ENCODE measurements around the gene PLK1.

PLK1 gene

GRCh38 chr16:23694644-23695373 is 16.1 kb downstream of the PLK1 start:
- peak overlapping the region; percentile 73 for H3K27ac ChIP-seq (replicated peaks; ENCODE audit: low read length)
- H4K8ac ChIP-seq (ENCODE audit: low read depth, low read length) = no peak overlapping the region
- no peak overlapping the region for H3K14ac ChIP-seq (ENCODE audit: low read length)
- no peak overlapping the region for H3K4ac ChIP-seq (ENCODE audit: low read length)
- peak overlapping the region; percentile 62 for H3K4me2 ChIP-seq (ENCODE audit: insufficient read depth, low read length, poor library complexity, severe bottlenecking)
- H2BK120ac ChIP-seq (ENCODE audit: low read depth, low read length) = peak overlapping the region; percentile 10
- peaks cover 13 to 27% of the 10 kb centered on the region in 2 donors for H3K36me3 ChIP-seq (replicated peaks in 1 of 2; ENCODE audit: control insufficient read depth in 2 of 2, insufficient read depth in 2 of 2, low read length in 2 of 2)
- peak overlapping the region; percentile 49 to 59 for H3K4me3 ChIP-seq (ENCODE audit: low read length in 2 of 2)
- H3K9me3 ChIP-seq (replicated peaks in 1 of 2; ENCODE audit: control insufficient read depth in 2 of 2, insufficient read depth in 1 of 2, low read depth in 1 of 2, low read length in 2 of 2) = no peaks in the 10 kb centered on the region
- H4K91ac ChIP-seq (ENCODE audit: low read depth, low read length, poor library complexity) = no peak overlapping the region
- DNase-seq (ENCODE audit: low spot score) = peak; percentile 58
- peak overlapping the region; percentile 82 for H3K9ac ChIP-seq (ENCODE audit: low read depth, low read length, poor library complexity)
- no peak overlapping the region for H2BK12ac ChIP-seq (ENCODE audit: low read length)
- H2AK5ac ChIP-seq (ENCODE audit: low read depth, low read length) = no peak overlapping the region
- H2AFZ ChIP-seq (ENCODE audit: low read length) = peak overlapping the region; percentile 99
- H2BK5ac ChIP-seq (ENCODE audit: low read length) = no peak overlapping the region
- no peaks in the 10 kb centered on the region for H3K27me3 ChIP-seq (ENCODE audit: control insufficient read depth in 3 of 3, insufficient read depth in 3 of 3, low read depth in 1 of 3, low read length in 3 of 3)
- no peaks in the 10 kb centered on the region for H3K79me1 ChIP-seq (ENCODE audit: low read depth, low read length)
- H2BK15ac ChIP-seq (ENCODE audit: low read length) = no peak overlapping the region
- peaks cover 4 to 10% of the 10 kb centered on the region in 2 donors for H3K4me1 ChIP-seq (ENCODE audit: control insufficient read depth in 2 of 2, insufficient read depth in 1 of 2, low read depth in 1 of 2, low read length in 2 of 2)
- WGBS, 2 donors (ENCODE audit: extremely low coverage in 2 of 2, insufficient read length in 2 of 2, insufficient replicate concordance in 1 of 2) = no CpG with 5 or more reads among the region's 32 CpGs
- H3K18ac ChIP-seq (ENCODE audit: low read length) = peak overlapping the region; percentile 94
- H3K23ac ChIP-seq (ENCODE audit: low read depth, low read length, poor library complexity) = peak overlapping the region; percentile 65

- peak overlapping the region; percentile 31 for H3K23ac ChIP-seq (ENCODE audit: low read depth, low read length, poor library complexity)
- no peak overlapping the region for H3K4me3 ChIP-seq (ENCODE audit: low read length in 2 of 2)
- DNase-seq (ENCODE audit: low spot score) = no peak
- H2BK5ac ChIP-seq (ENCODE audit: low read length) = no peak overlapping the region
- H3K4me1 ChIP-seq (ENCODE audit: control insufficient read depth in 2 of 2, insufficient read depth in 1 of 2, low read depth in 1 of 2, low read length in 2 of 2) = peaks cover 4 to 14% of the 10 kb centered on the region in 2 donors
- peaks cover 6 to 18% of the 10 kb centered on the region in 2 donors for H3K36me3 ChIP-seq (replicated peaks in 1 of 2; ENCODE audit: control insufficient read depth in 2 of 2, insufficient read depth in 2 of 2, low read length in 2 of 2)
- H2AFZ ChIP-seq (ENCODE audit: low read length) = no peak overlapping the region
- no peak overlapping the region for H4K91ac ChIP-seq (ENCODE audit: low read depth, low read length, poor library complexity)
- no peak overlapping the region for H4K8ac ChIP-seq (ENCODE audit: low read depth, low read length)
- H3K9ac ChIP-seq (ENCODE audit: low read depth, low read length, poor library complexity) = no peak overlapping the region
- no peak overlapping the region for H3K27ac ChIP-seq (replicated peaks; ENCODE audit: low read length)
- no CpG with 5 or more reads among the region's 11 CpGs for WGBS, 2 donors (ENCODE audit: extremely low coverage in 2 of 2, insufficient read length in 2 of 2, insufficient replicate concordance in 1 of 2)
- no peak overlapping the region for H3K4ac ChIP-seq (ENCODE audit: low read length)
- no peak overlapping the region for H3K14ac ChIP-seq (ENCODE audit: low read length)
- no peak overlapping the region for H3K4me2 ChIP-seq (ENCODE audit: insufficient read depth, low read length, poor library complexity, severe bottlenecking)
- H3K27me3 ChIP-seq (ENCODE audit: control insufficient read depth in 3 of 3, insufficient read depth in 3 of 3, low read depth in 1 of 3, low read length in 3 of 3) = no peaks in the 10 kb centered on the region
- peak overlapping the region; percentile 58 for H2BK12ac ChIP-seq (ENCODE audit: low read length)
- peak overlapping the region; percentile 48 for H3K18ac ChIP-seq (ENCODE audit: low read length)
- H2AK5ac ChIP-seq (ENCODE audit: low read depth, low read length) = peak overlapping the region; percentile 99
- no peak overlapping the region for H2BK15ac ChIP-seq (ENCODE audit: low read length)
- no peaks in the 10 kb centered on the region for H3K79me1 ChIP-seq (ENCODE audit: low read depth, low read length)
- no peaks in the 10 kb centered on the region for H3K9me3 ChIP-seq (replicated peaks in 1 of 2; ENCODE audit: control insufficient read depth in 2 of 2, insufficient read depth in 1 of 2, low read depth in 1 of 2, low read length in 2 of 2)
- H2BK120ac ChIP-seq (ENCODE audit: low read depth, low read length) = no peak overlapping the region
These were observed 17.1 kb downstream of the PLK1 start for GRCh38 chr16:23695756-23696155.

GRCh38 chr16:23699100-23699499 is 20.4 kb downstream of the PLK1 start:
- Histone ChIP-seq H2BK15ac (ENCODE audit: low read length) (peak overlapping the region; percentile 51), H3K18ac (ENCODE audit: low read length) (peak overlapping the region; percentile 33)
- no CpG with 5 or more reads among the region's 4 CpGs for whole genome bisulfite sequencing, 2 donors (ENCODE audit: extremely low coverage in 2 of 2, insufficient read length in 2 of 2, insufficient replicate concordance in 1 of 2)

GRCh38 chr16:23700093-23700492 is 21.4 kb downstream of the PLK1 start:
- Histone ChIP-seq H3K36me3 (replicated peaks in 1 of 2; ENCODE audit: control insufficient read depth in 2 of 2, insufficient read depth in 2 of 2, low read length in 2 of 2) (no peaks in the 10 kb centered on the region), H3K23ac (ENCODE audit: low read depth, low read length, poor library complexity) (no peak overlapping the region), H4K91ac (ENCODE audit: low read depth, low read length, poor library complexity) (no peak overlapping the region), H4K8ac (ENCODE audit: low read depth, low read length) (no peak overlapping the region), H3K14ac (ENCODE audit: low read length) (no peak overlapping the region), H2BK12ac (ENCODE audit: low read length) (no peak overlapping the region), H3K4me1 (ENCODE audit: control insufficient read depth in 2 of 2, insufficient read depth in 1 of 2, low read depth in 1 of 2, low read length in 2 of 2) (peaks cover 0 to 6% of the 10 kb centered on the region in 2 donors), H3K4ac (ENCODE audit: low read length) (no peak overlapping the region), H3K27ac (replicated peaks; ENCODE audit: low read length) (no peak overlapping the region), H2BK120ac (ENCODE audit: low read depth, low read length) (no peak overlapping the region), H3K9ac (ENCODE audit: low read depth, low read length, poor library complexity) (no peak overlapping the region), H3K79me1 (ENCODE audit: low read depth, low read length) (no peaks in the 10 kb centered on the region), H2BK5ac (ENCODE audit: low read length) (peak overlapping the region; percentile 93), H2BK15ac (ENCODE audit: low read length) (no peak overlapping the region), H2AK5ac (ENCODE audit: low read depth, low read length) (no peak overlapping the region), H3K18ac (ENCODE audit: low read length) (no peak overlapping the region), H2AFZ (ENCODE audit: low read length) (peak overlapping the region; percentile 43), H3K9me3 (replicated peaks in 1 of 2; ENCODE audit: control insufficient read depth in 2 of 2, insufficient read depth in 1 of 2, low read depth in 1 of 2, low read length in 2 of 2) (no peaks in the 10 kb centered on the region), H3K27me3 (ENCODE audit: control insufficient read depth in 3 of 3, insufficient read depth in 3 of 3, low read depth in 1 of 3, low read length in 3 of 3) (no peaks in the 10 kb centered on the region), H3K4me2 (ENCODE audit: insufficient read depth, low read length, poor library complexity, severe bottlenecking) (no peak overlapping the region), H3K4me3 (ENCODE audit: low read length in 2 of 2) (no peak overlapping the region)
- WGBS, 2 donors (ENCODE audit: extremely low coverage in 2 of 2, insufficient read length in 2 of 2, insufficient replicate concordance in 1 of 2) = no CpG with 5 or more reads among the region's 2 CpGs
- no peak for DNase-seq (ENCODE audit: low spot score)

More at GRCh38 chr16:23699100-23699499, 20.4 kb downstream of the PLK1 start:
- Histone ChIP-seq H3K4me1 (ENCODE audit: control insufficient read depth in 2 of 2, insufficient read depth in 1 of 2, low read depth in 1 of 2, low read length in 2 of 2) (peaks cover 4 to 12% of the 10 kb centered on the region in 2 donors), H3K4ac (ENCODE audit: low read length) (no peak overlapping the region), H2BK120ac (ENCODE audit: low read depth, low read length) (no peak overlapping the region), H3K27me3 (ENCODE audit: control insufficient read depth in 3 of 3, insufficient read depth in 3 of 3, low read depth in 1 of 3, low read length in 3 of 3) (no peaks in the 10 kb centered on the region), H2BK12ac (ENCODE audit: low read length) (no peak overlapping the region), H3K79me1 (ENCODE audit: low read depth, low read length) (no peaks in the 10 kb centered on the region), H3K36me3 (replicated peaks in 1 of 2; ENCODE audit: control insufficient read depth in 2 of 2, insufficient read depth in 2 of 2, low read length in 2 of 2) (no peaks in the 10 kb centered on the region), H3K23ac (ENCODE audit: low read depth, low read length, poor library complexity) (peak overlapping the region; percentile 86), H3K14ac (ENCODE audit: low read length) (no peak overlapping the region), H2AFZ (ENCODE audit: low read length) (no peak overlapping the region), H3K27ac (replicated peaks; ENCODE audit: low read length) (no peak overlapping the region), H3K4me3 (ENCODE audit: low read length in 2 of 2) (no peak overlapping the region), H2BK5ac (ENCODE audit: low read length) (no peak overlapping the region), H4K8ac (ENCODE audit: low read depth, low read length) (peak overlapping the region; percentile 31), H3K9ac (ENCODE audit: low read depth, low read length, poor library complexity) (no peak overlapping the region), H3K9me3 (replicated peaks in 1 of 2; ENCODE audit: control insufficient read depth in 2 of 2, insufficient read depth in 1 of 2, low read depth in 1 of 2, low read length in 2 of 2) (no peaks in the 10 kb centered on the region), H2AK5ac (ENCODE audit: low read depth, low read length) (peak overlapping the region; percentile 90), H3K4me2 (ENCODE audit: insufficient read depth, low read length, poor library complexity, severe bottlenecking) (no peak overlapping the region), H4K91ac (ENCODE audit: low read depth, low read length, poor library complexity) (no peak overlapping the region)
- no peak for DNase-seq (ENCODE audit: low spot score)
